GM10266 (cell line): Measurements from ENCODE around the gene HAVCR1.

Source experiments
- DNase-seq: peaks from one replicate; pipeline ENCODE4 v3.0.0; 2012; ENCODE audit errors: extremely low spot score
- TF ChIP-seq, protein P1 (sequence below): IDR thresholded peaks from 2 replicates; pipeline ENCODE4 v1.5.1; 2012; ENCODE audit warnings: mild to moderate bottlenecking, low read depth; ENCODE audit not compliant: control insufficient read depth, insufficient read depth; ENCODE audit errors: missing control alignments

The HAVCR1 gene

GRCh38 chr5:157033071-157033583 is 25.8 kb downstream of the HAVCR1 start:
- TF ChIP-seq, protein P1, sequence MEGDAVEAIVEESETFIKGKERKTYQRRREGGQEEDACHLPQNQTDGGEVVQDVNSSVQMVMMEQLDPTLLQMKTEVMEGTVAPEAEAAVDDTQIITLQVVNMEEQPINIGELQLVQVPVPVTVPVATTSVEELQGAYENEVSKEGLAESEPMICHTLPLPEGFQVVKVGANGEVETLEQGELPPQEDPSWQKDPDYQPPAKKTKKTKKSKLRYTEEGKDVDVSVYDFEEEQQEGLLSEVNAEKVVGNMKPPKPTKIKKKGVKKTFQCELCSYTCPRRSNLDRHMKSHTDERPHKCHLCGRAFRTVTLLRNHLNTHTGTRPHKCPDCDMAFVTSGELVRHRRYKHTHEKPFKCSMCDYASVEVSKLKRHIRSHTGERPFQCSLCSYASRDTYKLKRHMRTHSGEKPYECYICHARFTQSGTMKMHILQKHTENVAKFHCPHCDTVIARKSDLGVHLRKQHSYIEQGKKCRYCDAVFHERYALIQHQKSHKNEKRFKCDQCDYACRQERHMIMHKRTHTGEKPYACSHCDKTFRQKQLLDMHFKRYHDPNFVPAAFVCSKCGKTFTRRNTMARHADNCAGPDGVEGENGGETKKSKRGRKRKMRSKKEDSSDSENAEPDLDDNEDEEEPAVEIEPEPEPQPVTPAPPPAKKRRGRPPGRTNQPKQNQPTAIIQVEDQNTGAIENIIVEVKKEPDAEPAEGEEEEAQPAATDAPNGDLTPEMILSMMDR = no peak
- no peak for DNase-seq

DNA sequence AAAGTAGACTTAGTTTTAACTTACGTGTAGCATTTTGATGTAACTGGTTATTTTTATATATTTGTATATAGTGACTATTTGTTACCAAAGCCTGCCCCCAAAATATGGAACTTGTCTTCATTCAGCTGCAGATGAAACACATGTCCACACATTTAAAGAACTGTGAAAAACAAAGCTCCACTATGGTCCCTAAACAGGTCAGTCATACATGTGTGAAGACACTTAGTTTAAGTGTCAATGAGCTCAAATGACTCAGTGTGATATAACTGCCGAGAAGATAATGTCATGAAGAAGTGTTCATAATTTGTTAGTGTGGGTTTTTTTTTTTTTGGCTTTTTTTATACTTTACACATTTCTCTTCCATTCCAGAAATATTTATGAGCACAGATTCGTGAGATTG is 28.2 kb downstream of the HAVCR1 start:
- DNase-seq = no peak
- TF ChIP-seq, protein P1 = no peak

- no peak for DNase-seq
- TF ChIP-seq, protein P1 = no peak
Observed at GRCh38 chr5:157029457-157029856, 29.5 kb downstream of the HAVCR1 start.

GRCh38 chr5:157027663-157028062 is 31.3 kb downstream of the HAVCR1 start:
- DNase-seq = peak; percentile 34

- peak; percentile 25 for DNase-seq
- TF ChIP-seq, protein P1 = peak; percentile 67
Observed at GRCh38 chr5:157026789-157027424, 32.0 kb downstream of the HAVCR1 start.

GRCh38 chr5:157025093-157025698 is 33.7 kb downstream of the HAVCR1 start:
- peak; percentile 30 for DNase-seq
- TF ChIP-seq, protein P1 = peak; percentile 12

DNA sequence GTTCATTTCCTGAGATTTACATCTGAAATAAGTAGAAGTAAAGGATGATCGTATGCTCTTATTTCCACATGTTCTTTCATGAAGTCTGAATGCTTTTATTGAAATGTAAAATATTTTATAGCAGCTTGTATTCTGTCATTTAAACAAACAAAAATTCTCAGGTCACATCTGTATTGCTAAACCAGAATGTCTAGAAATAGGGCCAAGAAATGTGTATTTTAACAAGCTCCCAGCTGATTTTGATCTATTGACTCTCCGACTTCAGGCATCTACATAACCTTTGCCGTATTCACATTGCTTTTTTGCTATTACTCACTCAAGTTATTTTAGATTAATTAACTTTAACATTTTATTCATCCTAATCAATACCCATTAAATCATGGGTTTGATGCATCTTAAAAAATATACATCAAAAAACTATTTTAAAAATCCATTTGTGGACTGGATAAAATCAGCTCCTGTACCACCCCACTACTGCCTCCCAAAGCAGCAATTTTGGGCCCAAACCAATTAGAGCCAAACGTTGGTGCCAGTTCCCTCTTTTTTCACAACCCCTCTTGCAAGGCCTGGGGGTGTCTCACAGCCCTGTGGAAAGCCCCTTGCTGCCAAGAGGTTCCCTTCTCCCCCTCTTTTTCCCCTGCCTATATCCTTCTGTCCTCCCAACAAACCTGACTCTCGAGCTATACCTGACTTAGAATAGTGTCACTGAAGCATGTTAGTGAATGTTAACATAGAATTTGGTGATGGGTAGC is 34.5 kb downstream of the HAVCR1 start:
- TF ChIP-seq, protein P1 = no peak
- DNase-seq = no peak
